HG02610 (cell line): Measurements from ENCODE around the gene CNTNAP2.
"Not testable (repeated sequence)": the region's sequence is repeated elsewhere in the genome, so short reads cannot be mapped to it uniquely, and the experiment has no call there.

Experiments
- ATAC-seq: cut with Tn5 transposase; IDR thresholded peaks from one replicate; pipeline ENCODE4 v1.9.1; 2021; ENCODE audit warnings: mild to moderate bottlenecking, moderate library complexity; ENCODE audit not compliant: unreplicated experiment

Gene CNTNAP2

GRCh38 chr7:147659036-147659995 is 1542.7 kb downstream of the CNTNAP2 start:
- ATAC-seq, result no peak

GRCh38 chr7:147664541-147664940 is 1547.9 kb downstream of the CNTNAP2 start:
- no peak for ATAC-seq

- ATAC-seq, result no peak
Observed at GRCh38 chr7:147670759-147671158, 1554.2 kb downstream of the CNTNAP2 start.

GRCh38 chr7:147674705-147675104 is 1558.1 kb downstream of the CNTNAP2 start:
- no peak for ATAC-seq

- ATAC-seq, result no peak
Observed at GRCh38 chr7:147678943-147679342, 1562.3 kb downstream of the CNTNAP2 start.

- ATAC-seq, result no peak
Observed at GRCh38 chr7:147681530-147681929, 1564.9 kb downstream of the CNTNAP2 start.

GRCh38 chr7:147700702-147701101 is 1584.1 kb downstream of the CNTNAP2 start:
- ATAC-seq, result no peak

GRCh38 chr7:147707926-147708325 is 1591.3 kb downstream of the CNTNAP2 start:
- ATAC-seq, result no peak

- no peak for ATAC-seq
Observed at GRCh38 chr7:147708871-147709270, 1592.3 kb downstream of the CNTNAP2 start.

GRCh38 chr7:147711447-147711846 is 1594.8 kb downstream of the CNTNAP2 start:
- ATAC-seq, result no peak

- no peak for ATAC-seq
Observed at GRCh38 chr7:147721962-147722830, 1605.6 kb downstream of the CNTNAP2 start.

GRCh38 chr7:147723536-147723935 is 1606.9 kb downstream of the CNTNAP2 start:
- no peak for ATAC-seq

GRCh38 chr7:147731311-147731710 is 1614.7 kb downstream of the CNTNAP2 start:
- ATAC-seq, result no peak

GRCh38 chr7:147737559-147738214 is 1621.1 kb downstream of the CNTNAP2 start:
- not testable (repeated sequence) for ATAC-seq

- no peak for ATAC-seq
Observed at GRCh38 chr7:147742301-147742700, 1625.7 kb downstream of the CNTNAP2 start.

- ATAC-seq, result no peak
Observed at GRCh38 chr7:147756300-147756699, 1639.7 kb downstream of the CNTNAP2 start.

- ATAC-seq, result no peak
Observed at GRCh38 chr7:147759327-147759943, 1642.8 kb downstream of the CNTNAP2 start.

GRCh38 chr7:147765301-147765700 is 1648.7 kb downstream of the CNTNAP2 start:
- ATAC-seq, result no peak

GRCh38 chr7:147771344-147771743 is 1654.7 kb downstream of the CNTNAP2 start:
- ATAC-seq, result no peak

GRCh38 chr7:147774461-147774860 is 1657.9 kb downstream of the CNTNAP2 start:
- no peak for ATAC-seq
